Endothelial cell (in vitro differentiated cells): ENCODE data around the gene PPP2R2C. TPM values are rescaled to one million over a fixed set of nuclear protein-coding genes. Genes with fewer than 3 reads are reported as not detected.

Experiments used
- DNase-seq: peaks from one replicate; pipeline ENCODE4 v3.0.0; 2021; ENCODE audit warnings: low spot score
- H3K27ac Mint-ChIP-seq: one replicate; pipeline ENCODE4 v1.8.0; 2021; ENCODE audit warnings: mixed read lengths, inconsistent platforms; ENCODE audit not compliant: unreplicated experiment
- H3K27me3 Mint-ChIP-seq: one replicate; pipeline ENCODE4 v1.8.0; 2021; ENCODE audit warnings: mild to moderate bottlenecking, moderate library complexity, mixed read lengths, inconsistent platforms; ENCODE audit not compliant: unreplicated experiment
- H3K36me3 Mint-ChIP-seq: one replicate; pipeline ENCODE4 v1.8.0; 2021; ENCODE audit warnings: mild to moderate bottlenecking, low read depth, mixed read lengths, inconsistent platforms; ENCODE audit not compliant: unreplicated experiment
- H3K4me1 Mint-ChIP-seq: one replicate; pipeline ENCODE4 v1.8.0; 2021; ENCODE audit warnings: mild to moderate bottlenecking, mixed read lengths, inconsistent platforms; ENCODE audit not compliant: unreplicated experiment
- H3K4me3 Mint-ChIP-seq: one replicate; pipeline ENCODE4 v1.8.0; 2021; ENCODE audit warnings: mild to moderate bottlenecking, mixed read lengths, inconsistent platforms; ENCODE audit not compliant: unreplicated experiment
- H3K9me3 Mint-ChIP-seq: one replicate; pipeline ENCODE4 v1.8.0; 2021; ENCODE audit warnings: mixed read lengths, inconsistent platforms; ENCODE audit not compliant: unreplicated experiment
- CTCF ChIP-seq: fragments of 200-600 bp; sonication (generic); IDR thresholded peaks from one replicate; pipeline ENCODE4 v1.5.0; 2021; ENCODE audit warnings: antibody characterized with exemption; ENCODE audit not compliant: unreplicated experiment
- total RNA-seq: library from RNA; stranded (reverse); fragmentation: NEBNext Ultra II Directional; extraction: Animal tissue kit (Norgen Biotek cat#: 25700); gene quantifications from one replicate; pipeline ENCODE4 v1.2.1, GENCODE V29; 2021; ENCODE audit not compliant: unreplicated experiment

Gene PPP2R2C
- total RNA-seq, 1 donor from 2014 or later = 1.7 TPM

GRCh38 chr4:6469898-6470501 is 2.4 kb downstream of the PPP2R2C start:
- Mint-ChIP-seq H3K36me3 (no peaks in the 10 kb centered on the region), H3K4me3 (peak overlapping the region; percentile 79), H3K27ac (no peak overlapping the region), H3K4me1 (peaks cover 3% of the 10 kb centered on the region), H3K9me3 (no peaks in the 10 kb centered on the region), H3K27me3 (peaks cover 19% of the 10 kb centered on the region)
- no peak for TF ChIP-seq CTCF
- DNase-seq = no peak

- H3K4me3 Mint-ChIP-seq = no peak overlapping the region
- H3K4me1 Mint-ChIP-seq = peaks cover 3% of the 10 kb centered on the region
- H3K27ac Mint-ChIP-seq = no peak overlapping the region
- no peaks in the 10 kb centered on the region for H3K36me3 Mint-ChIP-seq
- no peaks in the 10 kb centered on the region for H3K9me3 Mint-ChIP-seq
- H3K27me3 Mint-ChIP-seq = peaks cover 15% of the 10 kb centered on the region
- TF ChIP-seq CTCF = no peak
- no peak for DNase-seq
Observed at GRCh38 chr4:6469144-6469543, 3.3 kb downstream of the PPP2R2C start.

- no peak for DNase-seq
- H3K4me3 Mint-ChIP-seq = no peak overlapping the region
- H3K9me3 Mint-ChIP-seq = no peaks in the 10 kb centered on the region
- H3K4me1 Mint-ChIP-seq = peaks cover 3% of the 10 kb centered on the region
- H3K27me3 Mint-ChIP-seq = peaks cover 13% of the 10 kb centered on the region
- TF ChIP-seq CTCF = no peak
- H3K27ac Mint-ChIP-seq = no peak overlapping the region
- H3K36me3 Mint-ChIP-seq = no peaks in the 10 kb centered on the region
Observed at GRCh38 chr4:6468376-6468775, 4.0 kb downstream of the PPP2R2C start.

GRCh38 chr4:6467600-6467999 is 4.8 kb downstream of the PPP2R2C start:
- H3K4me1 Mint-ChIP-seq = peaks cover 3% of the 10 kb centered on the region
- H3K9me3 Mint-ChIP-seq = no peaks in the 10 kb centered on the region
- H3K36me3 Mint-ChIP-seq = no peaks in the 10 kb centered on the region
- no peak overlapping the region for H3K27ac Mint-ChIP-seq
- no peak for DNase-seq
- H3K27me3 Mint-ChIP-seq = peaks cover 8% of the 10 kb centered on the region
- no peak overlapping the region for H3K4me3 Mint-ChIP-seq
- TF ChIP-seq CTCF = no peak

- no peaks in the 10 kb centered on the region for H3K36me3 Mint-ChIP-seq
- no peak overlapping the region for H3K4me3 Mint-ChIP-seq
- no peak overlapping the region for H3K27ac Mint-ChIP-seq
- peaks cover 11% of the 10 kb centered on the region for H3K27me3 Mint-ChIP-seq
- H3K4me1 Mint-ChIP-seq = peaks cover 3% of the 10 kb centered on the region
- TF ChIP-seq CTCF = no peak
- no peaks in the 10 kb centered on the region for H3K9me3 Mint-ChIP-seq
- DNase-seq = no peak
Observed at GRCh38 chr4:6466756-6467381, 5.5 kb downstream of the PPP2R2C start.
